Neural progenitor cell (in vitro differentiated cells): ENCODE results near the gene PTH2R. TPM values are rescaled to one million over a fixed set of nuclear protein-coding genes. Genes with fewer than 3 reads are reported as not detected.
"Not testable (repeated sequence)": the region's sequence is repeated elsewhere in the genome, so short reads cannot be mapped to it uniquely, and the experiment has no call there.

Source experiments
- DNase-seq: peaks from one replicate; pipeline ENCODE4 v3.0.0-alpha.2; 2016; ENCODE audit warnings: low spot score
- H2AFZ ChIP-seq: fragments of 200-600 bp; sonication (generic); replicated peaks from 2 replicates; pipeline ENCODE4 v1.6.1; 2016; ENCODE audit warnings: antibody characterized with exemption
- H3F3A ChIP-seq: fragments of 200-600 bp; sonication (generic); 2 replicates; pipeline ENCODE4 v1.6.1; 2016; ENCODE audit warnings: antibody characterized with exemption, low read depth
- H3K27ac ChIP-seq: fragments of 200-600 bp; sonication (generic); 2 replicates; pipeline ENCODE4 v1.5.1; 2016; ENCODE audit warnings: mild to moderate bottlenecking
- H3K27me3 ChIP-seq: fragments of 200-600 bp; sonication (generic); 2 replicates; pipeline ENCODE4 v1.6.1; 2016; ENCODE audit warnings: mild to moderate bottlenecking, moderate library complexity
- H3K36me3 ChIP-seq: fragments of 200-600 bp; sonication (generic); 2 replicates; pipeline ENCODE4 v1.5.1; 2016
- H3K4me1 ChIP-seq: fragments of 200-600 bp; sonication (generic); 2 replicates; pipeline ENCODE4 v1.6.1; 2016; ENCODE audit warnings: mixed run types
- H3K4me2 ChIP-seq: fragments of 200-600 bp; sonication (generic); 2 replicates; pipeline ENCODE4 v1.6.1; 2016
- H3K4me3 ChIP-seq: fragments of 200-600 bp; sonication (generic); 2 replicates; pipeline ENCODE4 v1.5.1; 2016
- H3K79me2 ChIP-seq: fragments of 200-600 bp; sonication (generic); 2 replicates; pipeline ENCODE4 v1.6.1; 2016; ENCODE audit warnings: low read depth
- H3K9ac ChIP-seq: fragments of 200-600 bp; sonication (generic); 2 replicates; pipeline ENCODE4 v1.6.1; 2016
- H3K9me3 ChIP-seq: fragments of 200-600 bp; sonication (generic); 2 replicates; pipeline ENCODE4 v1.5.1; 2016; ENCODE audit warnings: low read depth
- H4K20me1 ChIP-seq: fragments of 200-600 bp; sonication (generic); 2 replicates; pipeline ENCODE4 v1.6.1; 2016; ENCODE audit warnings: low read depth
- H3K27ac Mint-ChIP-seq: 3 replicates; pipeline ENCODE4 v1.8.0; 2021; ENCODE audit warnings: mixed read lengths
- H3K27me3 Mint-ChIP-seq: 2 replicates; pipeline ENCODE4 v1.8.0; 2022; ENCODE audit warnings: low read depth, mild to moderate bottlenecking, inconsistent platforms, moderate library complexity, mixed read lengths; ENCODE audit not compliant: insufficient read depth
- H3K36me3 Mint-ChIP-seq: 3 replicates; pipeline ENCODE4 v1.8.0; 2021; ENCODE audit warnings: mixed read lengths
- H3K4me1 Mint-ChIP-seq: 3 replicates; pipeline ENCODE4 v1.8.0; 2021; ENCODE audit warnings: mixed read lengths
- H3K4me3 Mint-ChIP-seq: 3 replicates; pipeline ENCODE4 v1.8.0; 2021; ENCODE audit warnings: mild to moderate bottlenecking, moderate library complexity, mixed read lengths
- H3K9me3 Mint-ChIP-seq: 3 replicates; pipeline ENCODE4 v1.8.0; 2020; ENCODE audit warnings: mixed read lengths
- EZH2 ChIP-seq: fragments of 200-600 bp; sonication (generic); IDR thresholded peaks from 2 replicates; pipeline ENCODE4 v1.6.1; 2017; ENCODE audit warnings: antibody characterized with exemption, mild to moderate bottlenecking, moderate library complexity
- EZH2phosphoT487 ChIP-seq: fragments of 200-600 bp; sonication (generic); IDR thresholded peaks from 2 replicates; pipeline ENCODE4 v1.6.1; 2017; ENCODE audit warnings: antibody characterized with exemption
- total RNA-seq: library from RNA; depleted of rRNA; stranded (reverse); fragments of >200 nt; gene quantifications from 2 replicates; pipeline ENCODE4 v1.2.3, GENCODE V29; 2015; ENCODE audit warnings: low replicate concordance
- TF ChIP-seq, protein P1 (sequence below): fragments of 200-600 bp; sonication (generic); IDR thresholded peaks from 2 replicates; pipeline ENCODE4 v1.5.1; 2017; ENCODE audit warnings: antibody characterized with exemption, mild to moderate bottlenecking

Gene PTH2R
- total RNA-seq, 1 donor from 2014 or later, result not detected

DNA sequence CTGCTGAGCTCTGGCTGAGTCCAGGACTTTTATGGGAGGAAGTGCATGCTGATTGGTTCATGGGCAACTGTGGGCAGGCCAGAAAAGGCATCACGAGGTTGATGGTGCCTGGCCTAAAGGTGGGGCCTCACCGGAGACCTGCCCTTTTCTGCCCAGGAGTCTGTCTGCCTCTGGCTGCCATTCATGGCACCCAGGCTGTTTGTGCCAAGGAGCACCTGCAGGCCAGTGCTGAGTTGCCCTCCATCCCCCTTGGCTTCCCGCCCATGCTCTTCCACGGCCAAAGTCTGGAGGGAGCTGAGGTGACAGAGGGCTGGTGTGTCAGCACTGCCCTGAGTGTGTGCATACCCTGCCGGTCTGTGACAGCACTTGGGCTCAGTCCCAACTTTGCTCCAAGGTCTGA is 123.2 kb downstream of the PTH2R start:
- no peaks in the 10 kb centered on the region for H3K9me3 ChIP-seq
- no peak overlapping the region for H3K4me3 ChIP-seq
- H3K4me1 ChIP-seq, result no peaks in the 10 kb centered on the region
- Mint-ChIP-seq H3K27ac (no peak overlapping the region), H3K9me3 (peaks cover 7% of the 10 kb centered on the region), H3K27me3 (no peaks in the 10 kb centered on the region), H3K36me3 (no peaks in the 10 kb centered on the region), H3K4me1 (peaks cover 2% of the 10 kb centered on the region), H3K4me3 (no peak overlapping the region)
- H3K4me2 ChIP-seq, result no peak overlapping the region
- H3K27ac ChIP-seq, result no peak overlapping the region
- H3F3A ChIP-seq, result no peaks in the 10 kb centered on the region
- no peak overlapping the region for H2AFZ ChIP-seq
- TF ChIP-seq EZH2, result no peak
- TF ChIP-seq, protein P1, sequence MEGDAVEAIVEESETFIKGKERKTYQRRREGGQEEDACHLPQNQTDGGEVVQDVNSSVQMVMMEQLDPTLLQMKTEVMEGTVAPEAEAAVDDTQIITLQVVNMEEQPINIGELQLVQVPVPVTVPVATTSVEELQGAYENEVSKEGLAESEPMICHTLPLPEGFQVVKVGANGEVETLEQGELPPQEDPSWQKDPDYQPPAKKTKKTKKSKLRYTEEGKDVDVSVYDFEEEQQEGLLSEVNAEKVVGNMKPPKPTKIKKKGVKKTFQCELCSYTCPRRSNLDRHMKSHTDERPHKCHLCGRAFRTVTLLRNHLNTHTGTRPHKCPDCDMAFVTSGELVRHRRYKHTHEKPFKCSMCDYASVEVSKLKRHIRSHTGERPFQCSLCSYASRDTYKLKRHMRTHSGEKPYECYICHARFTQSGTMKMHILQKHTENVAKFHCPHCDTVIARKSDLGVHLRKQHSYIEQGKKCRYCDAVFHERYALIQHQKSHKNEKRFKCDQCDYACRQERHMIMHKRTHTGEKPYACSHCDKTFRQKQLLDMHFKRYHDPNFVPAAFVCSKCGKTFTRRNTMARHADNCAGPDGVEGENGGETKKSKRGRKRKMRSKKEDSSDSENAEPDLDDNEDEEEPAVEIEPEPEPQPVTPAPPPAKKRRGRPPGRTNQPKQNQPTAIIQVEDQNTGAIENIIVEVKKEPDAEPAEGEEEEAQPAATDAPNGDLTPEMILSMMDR, result no peak
- TF ChIP-seq EZH2phosphoT487, result no peak
- H3K36me3 ChIP-seq, result no peaks in the 10 kb centered on the region
- H4K20me1 ChIP-seq, result no peaks in the 10 kb centered on the region
- no peak overlapping the region for H3K9ac ChIP-seq
- no peak for DNase-seq
- H3K27me3 ChIP-seq, result no peaks in the 10 kb centered on the region
- H3K79me2 ChIP-seq, result no peaks in the 10 kb centered on the region

DNA sequence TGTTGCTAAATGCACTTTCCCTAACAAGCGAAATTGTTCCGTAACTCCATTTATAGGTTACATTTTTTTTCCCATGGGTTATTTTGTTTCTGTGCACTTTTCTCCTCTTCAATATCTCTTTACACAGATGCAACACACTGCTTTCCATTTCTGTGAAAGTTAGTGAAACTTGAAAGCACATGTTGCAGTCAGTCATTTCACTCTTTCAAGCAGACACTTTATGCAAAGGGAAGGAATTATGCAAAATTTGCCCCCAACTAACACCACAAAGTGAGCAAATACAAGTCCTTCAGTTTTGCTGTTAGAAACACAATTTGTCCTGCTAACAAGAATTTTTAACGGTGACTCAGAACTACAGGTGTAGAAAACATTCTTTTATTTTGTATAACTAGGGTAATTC is 124.8 kb downstream of the PTH2R start:
- no peaks in the 10 kb centered on the region for H3F3A ChIP-seq
- no peaks in the 10 kb centered on the region for H3K36me3 Mint-ChIP-seq
- no peaks in the 10 kb centered on the region for H3K4me1 ChIP-seq
- no peaks in the 10 kb centered on the region for H3K36me3 ChIP-seq
- H3K9me3 ChIP-seq, result no peaks in the 10 kb centered on the region
- H3K27ac Mint-ChIP-seq, result no peak overlapping the region
- H4K20me1 ChIP-seq, result no peaks in the 10 kb centered on the region
- H2AFZ ChIP-seq, result peak overlapping the region; percentile 26
- H3K9ac ChIP-seq, result no peak overlapping the region
- no peak for DNase-seq
- peaks cover 6% of the 10 kb centered on the region for H3K9me3 Mint-ChIP-seq
- H3K27me3 Mint-ChIP-seq, result no peaks in the 10 kb centered on the region
- H3K4me1 Mint-ChIP-seq, result no peaks in the 10 kb centered on the region
- H3K4me2 ChIP-seq, result no peak overlapping the region
- H3K27me3 ChIP-seq, result no peaks in the 10 kb centered on the region
- H3K27ac ChIP-seq, result no peak overlapping the region
- TF ChIP-seq EZH2phosphoT487 (no peak), EZH2 (no peak)
- TF ChIP-seq, protein P1, result no peak
- H3K79me2 ChIP-seq, result no peaks in the 10 kb centered on the region
- no peak overlapping the region for H3K4me3 ChIP-seq
- H3K4me3 Mint-ChIP-seq, result no peak overlapping the region

DNA sequence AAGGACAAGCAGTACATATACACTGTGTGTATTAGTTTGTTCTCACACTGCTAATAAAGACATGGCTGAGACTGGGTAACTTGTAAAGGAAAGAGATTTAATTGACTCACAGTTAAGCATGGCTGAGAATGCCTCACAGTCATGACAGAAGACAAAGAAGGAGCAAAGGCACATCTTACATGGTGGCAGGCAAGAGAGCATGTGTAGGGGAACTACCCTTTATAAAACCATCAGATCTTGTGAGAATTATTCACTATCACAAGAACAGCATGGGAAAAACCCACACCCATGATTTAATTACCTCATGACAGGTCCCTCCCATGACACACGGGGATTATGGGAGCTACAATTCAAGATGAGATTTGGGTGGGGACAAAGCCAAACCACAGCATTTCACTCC is 129.0 kb downstream of the PTH2R start:
- not testable (repeated sequence) for H3K4me3 Mint-ChIP-seq

DNA sequence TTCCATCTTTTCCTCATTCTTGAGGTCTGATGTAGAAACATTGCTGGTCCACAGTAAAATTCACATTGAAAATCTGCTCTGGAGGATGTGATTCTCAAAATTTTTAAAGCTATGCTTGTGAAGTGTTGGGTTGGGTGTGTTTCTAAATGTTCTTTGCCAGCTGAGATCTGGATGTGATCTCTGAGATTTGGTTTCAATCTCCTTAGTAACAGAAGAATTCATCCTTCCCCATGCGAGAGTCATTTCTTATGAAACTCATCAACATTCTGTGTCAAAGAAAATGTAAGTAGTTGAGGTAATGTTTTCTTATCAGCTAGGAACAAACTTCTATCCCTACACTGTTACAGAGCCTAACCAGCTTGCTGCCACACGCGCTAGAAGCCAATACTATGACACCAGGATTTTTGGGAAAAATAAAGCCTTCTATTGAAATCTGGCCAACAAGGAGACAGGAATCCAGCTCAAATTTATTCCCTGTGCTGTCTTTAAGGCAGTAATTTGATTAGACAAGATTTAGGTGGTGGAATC is 134.9 kb downstream of the PTH2R start:
- no peak for DNase-seq
- no peaks in the 10 kb centered on the region for H3K9me3 ChIP-seq
- no peaks in the 10 kb centered on the region for H3K27me3 ChIP-seq
- no peaks in the 10 kb centered on the region for H3K79me2 ChIP-seq
- H3K9ac ChIP-seq, result no peak overlapping the region
- H3K4me3 ChIP-seq, result no peak overlapping the region
- H3K27ac ChIP-seq, result no peak overlapping the region
- no peaks in the 10 kb centered on the region for H3K27me3 Mint-ChIP-seq
- H3K9me3 Mint-ChIP-seq, result peaks cover 6% of the 10 kb centered on the region
- no peaks in the 10 kb centered on the region for H3K4me1 Mint-ChIP-seq
- no peaks in the 10 kb centered on the region for H3K4me1 ChIP-seq
- no peaks in the 10 kb centered on the region for H4K20me1 ChIP-seq
- H3K36me3 Mint-ChIP-seq, result no peaks in the 10 kb centered on the region
- no peaks in the 10 kb centered on the region for H3F3A ChIP-seq
- H2AFZ ChIP-seq, result no peak overlapping the region
- no peak overlapping the region for H3K4me2 ChIP-seq
- no peaks in the 10 kb centered on the region for H3K36me3 ChIP-seq
- TF ChIP-seq EZH2phosphoT487, result no peak
- TF ChIP-seq, protein P1, result no peak
- TF ChIP-seq EZH2, result no peak
- H3K4me3 Mint-ChIP-seq, result no peak overlapping the region
- H3K27ac Mint-ChIP-seq, result no peak overlapping the region

More for the DNA sequence above, 129.0 kb downstream of the PTH2R start:
- H3K4me3 ChIP-seq, H3K27me3 Mint-ChIP-seq, H3K36me3 Mint-ChIP-seq, H3F3A ChIP-seq, H3K27ac Mint-ChIP-seq, H2AFZ ChIP-seq, H3K4me1 Mint-ChIP-seq, H3K79me2 ChIP-seq, H3K9me3 ChIP-seq, H3K4me1 ChIP-seq, DNase-seq, H3K9ac ChIP-seq, H3K27me3 ChIP-seq, H3K27ac ChIP-seq, H4K20me1 ChIP-seq, H3K36me3 ChIP-seq, H3K4me2 ChIP-seq, H3K9me3 Mint-ChIP-seq: not testable (repeated sequence)
